K562 treated with DMSO at 1 percent for 12 hours (cell line): ENCODE measurements around the gene NEB. TPM values are rescaled to one million over a fixed set of nuclear protein-coding genes. Genes with fewer than 3 reads are reported as not detected.

Source experiments
- total RNA-seq: library from RNA; unstranded; fragments of 300-600 nt; gene quantifications from 2 replicates; pipeline ENCODE4 v1.2.3, GENCODE V29; 2022; ENCODE audit not compliant: insufficient read depth

The NEB gene, protein sequence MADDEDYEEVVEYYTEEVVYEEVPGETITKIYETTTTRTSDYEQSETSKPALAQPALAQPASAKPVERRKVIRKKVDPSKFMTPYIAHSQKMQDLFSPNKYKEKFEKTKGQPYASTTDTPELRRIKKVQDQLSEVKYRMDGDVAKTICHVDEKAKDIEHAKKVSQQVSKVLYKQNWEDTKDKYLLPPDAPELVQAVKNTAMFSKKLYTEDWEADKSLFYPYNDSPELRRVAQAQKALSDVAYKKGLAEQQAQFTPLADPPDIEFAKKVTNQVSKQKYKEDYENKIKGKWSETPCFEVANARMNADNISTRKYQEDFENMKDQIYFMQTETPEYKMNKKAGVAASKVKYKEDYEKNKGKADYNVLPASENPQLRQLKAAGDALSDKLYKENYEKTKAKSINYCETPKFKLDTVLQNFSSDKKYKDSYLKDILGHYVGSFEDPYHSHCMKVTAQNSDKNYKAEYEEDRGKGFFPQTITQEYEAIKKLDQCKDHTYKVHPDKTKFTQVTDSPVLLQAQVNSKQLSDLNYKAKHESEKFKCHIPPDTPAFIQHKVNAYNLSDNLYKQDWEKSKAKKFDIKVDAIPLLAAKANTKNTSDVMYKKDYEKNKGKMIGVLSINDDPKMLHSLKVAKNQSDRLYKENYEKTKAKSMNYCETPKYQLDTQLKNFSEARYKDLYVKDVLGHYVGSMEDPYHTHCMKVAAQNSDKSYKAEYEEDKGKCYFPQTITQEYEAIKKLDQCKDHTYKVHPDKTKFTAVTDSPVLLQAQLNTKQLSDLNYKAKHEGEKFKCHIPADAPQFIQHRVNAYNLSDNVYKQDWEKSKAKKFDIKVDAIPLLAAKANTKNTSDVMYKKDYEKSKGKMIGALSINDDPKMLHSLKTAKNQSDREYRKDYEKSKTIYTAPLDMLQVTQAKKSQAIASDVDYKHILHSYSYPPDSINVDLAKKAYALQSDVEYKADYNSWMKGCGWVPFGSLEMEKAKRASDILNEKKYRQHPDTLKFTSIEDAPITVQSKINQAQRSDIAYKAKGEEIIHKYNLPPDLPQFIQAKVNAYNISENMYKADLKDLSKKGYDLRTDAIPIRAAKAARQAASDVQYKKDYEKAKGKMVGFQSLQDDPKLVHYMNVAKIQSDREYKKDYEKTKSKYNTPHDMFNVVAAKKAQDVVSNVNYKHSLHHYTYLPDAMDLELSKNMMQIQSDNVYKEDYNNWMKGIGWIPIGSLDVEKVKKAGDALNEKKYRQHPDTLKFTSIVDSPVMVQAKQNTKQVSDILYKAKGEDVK (N-terminal part only)
- total RNA-seq: 2.1 and 8.5 TPM in 2 replicates

DNA sequence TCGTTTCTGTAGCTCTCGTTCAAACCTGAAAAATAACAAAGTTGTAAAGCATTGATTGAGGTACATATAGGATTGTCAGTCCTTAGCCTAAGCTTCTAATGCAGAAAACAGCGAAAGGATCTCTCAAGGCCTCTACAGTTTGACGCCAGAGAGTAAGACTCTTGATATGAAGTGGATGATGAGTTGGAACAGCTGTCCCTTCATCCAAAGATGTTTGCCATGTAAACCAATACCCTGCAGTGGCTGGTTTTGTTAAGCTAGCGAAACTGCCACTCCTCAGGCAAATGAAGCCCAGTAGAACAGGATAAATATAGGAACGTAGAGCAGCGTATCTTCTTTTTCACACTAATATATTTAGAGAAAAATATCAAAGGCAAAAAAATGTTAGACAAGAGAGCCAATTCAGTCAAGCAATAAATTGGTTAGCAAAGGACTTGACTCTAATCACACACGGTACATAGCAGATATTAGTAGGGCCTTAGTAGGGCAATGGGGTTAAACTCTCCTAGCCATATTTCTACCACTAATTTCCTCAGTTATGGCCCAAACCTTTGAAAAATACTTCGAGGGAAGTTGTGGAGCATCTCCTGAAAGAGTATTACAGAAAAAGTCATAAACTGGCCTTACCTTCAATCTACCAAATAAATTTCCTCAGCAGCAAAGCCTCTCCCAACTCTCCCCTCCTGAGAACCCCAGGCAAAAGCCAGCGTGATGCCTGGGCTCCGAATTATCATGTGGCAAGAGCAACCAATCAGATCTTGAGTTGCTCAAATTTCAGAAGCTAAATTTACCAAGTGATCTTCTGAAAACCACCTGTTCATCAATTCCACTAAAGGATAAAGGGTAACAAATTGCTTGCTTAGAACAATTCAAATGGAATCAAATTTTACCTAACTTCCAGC, at the start of gene NEB:
NEB (minus strand) TSS at position 706 of the 902 bp plus-strand sequence. CDS start 1,320 bp downstream, outside the sequence.

Other genes starting within 250 kb of the NEB start
- 20.8 and 47.9 TPM in 2 replicates for gene ARL5A, start 93.9 kb upstream of the NEB start, total RNA-seq